NCI-H1417 (cell line): ENCODE data around the gene LPP.

ENCODE experiments used
- DNase-seq, 3 experiments: peaks; one replicate each; lab custom pipeline; 2025; lab: John Stamatoyannopoulos, UW

The LPP gene

GRCh38 chr3:188362405-188362831 is 208.5 kb downstream of the LPP start:
- DNase-seq = no peak

GRCh38 chr3:188365184-188365583 is 211.2 kb downstream of the LPP start:
- no peak for DNase-seq

- no peak for DNase-seq
Measured at GRCh38 chr3:188365988-188366698, 212.2 kb downstream of the LPP start.

GRCh38 chr3:188367678-188368077 is 213.7 kb downstream of the LPP start:
- no peak for DNase-seq

- no peak for DNase-seq
Measured at GRCh38 chr3:188369526-188369925, 215.6 kb downstream of the LPP start.

- DNase-seq = no peak
Measured at GRCh38 chr3:188370081-188370830, 216.3 kb downstream of the LPP start.

- no peak for DNase-seq
Measured at GRCh38 chr3:188378786-188379185, 224.8 kb downstream of the LPP start.

GRCh38 chr3:188380252-188380651 is 226.3 kb downstream of the LPP start:
- no peak for DNase-seq

- no peak for DNase-seq
Measured at GRCh38 chr3:188380722-188381121, 226.8 kb downstream of the LPP start.

GRCh38 chr3:188383748-188384147 is 229.8 kb downstream of the LPP start:
- DNase-seq = no peak

- DNase-seq = no peak
Measured at GRCh38 chr3:188385295-188385694, 231.3 kb downstream of the LPP start.

- DNase-seq = no peak
Measured at GRCh38 chr3:188389711-188390342, 235.9 kb downstream of the LPP start.

- DNase-seq = no peak
Measured at GRCh38 chr3:188390343-188390718, 236.4 kb downstream of the LPP start.

GRCh38 chr3:188390775-188391443 is 237.0 kb downstream of the LPP start:
- DNase-seq = no peak

- no peak for DNase-seq
Measured at GRCh38 chr3:188391592-188391991, 237.6 kb downstream of the LPP start.

- DNase-seq = no peak
Measured at GRCh38 chr3:188392076-188392475, 238.1 kb downstream of the LPP start.

- DNase-seq = no peak
Measured at GRCh38 chr3:188394623-188395022, 240.7 kb downstream of the LPP start.

GRCh38 chr3:188396251-188396650 is 242.3 kb downstream of the LPP start:
- no peak for DNase-seq

GRCh38 chr3:188396900-188397299 is 242.9 kb downstream of the LPP start:
- DNase-seq = no peak

GRCh38 chr3:188397766-188398705 is 244.1 kb downstream of the LPP start:
- DNase-seq = no peak

GRCh38 chr3:188400494-188401243 is 246.7 kb downstream of the LPP start:
- no peak for DNase-seq
